H54 (cell line): ENCODE data around the gene PHETA2.
"Not testable (repeated sequence)": the region's sequence is repeated elsewhere in the genome, so short reads cannot be mapped to it uniquely, and the experiment has no call there.

Source experiments
- DNase-seq: peaks from one replicate; pipeline ENCODE4 v3.0.0; 2011; ENCODE audit warnings: low spot score, mixed read lengths; ENCODE audit not compliant: insufficient read length
- FAIRE-seq: peaks from 3 replicates; lab custom pipeline; 2011; peaks lifted over from hg19 to GRCh38; lab: Jason Lieb, UNC
- POLR2A ChIP-seq: IDR thresholded peaks from 2 replicates; pipeline ENCODE4 v1.6.1; 2011; ENCODE audit warnings: low read depth, mild to moderate bottlenecking, low read length

The PHETA2 gene

DNA sequence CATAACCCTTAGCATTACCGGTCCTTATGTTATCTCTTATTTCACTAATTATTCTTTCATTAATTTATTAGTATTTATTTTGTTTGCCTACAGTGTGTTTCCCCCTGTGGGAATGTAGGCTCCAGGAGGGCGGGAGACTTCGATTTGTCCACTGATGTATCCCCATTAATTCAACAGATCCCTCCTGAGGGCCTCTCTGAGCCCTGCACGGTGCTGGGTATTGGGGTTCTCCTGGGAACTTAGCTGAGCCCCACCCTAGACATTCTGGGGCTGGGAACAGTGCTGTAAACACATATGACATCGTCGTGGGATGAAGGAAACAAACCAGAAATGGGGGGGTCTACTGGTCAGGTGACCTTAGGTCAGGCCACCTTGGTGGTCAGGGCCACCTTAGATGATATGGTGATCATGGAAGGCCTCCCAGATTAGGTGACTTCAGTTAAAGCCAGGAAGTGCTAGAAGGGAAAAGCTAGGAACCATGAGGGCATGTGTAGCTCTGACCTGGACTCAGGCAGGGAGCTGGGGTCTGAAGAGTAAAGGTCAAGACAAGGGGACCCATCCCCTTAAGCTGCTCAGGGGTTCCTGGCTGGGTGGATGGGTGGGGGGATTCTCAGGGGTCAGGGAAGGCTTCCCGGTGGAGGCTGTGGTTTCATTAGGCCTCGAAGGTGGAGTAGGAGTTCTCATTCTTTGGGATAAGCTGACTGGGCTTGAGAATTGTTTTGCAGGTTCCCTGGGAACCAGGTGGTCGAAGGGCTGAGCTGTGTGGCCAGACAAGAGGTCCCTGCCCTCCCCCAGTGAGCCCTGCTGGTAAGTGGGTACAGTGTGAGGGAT lies 1.0 kb downstream of the PHETA2 start:
- FAIRE-seq (no peak), DNase-seq (no peak)

DNA sequence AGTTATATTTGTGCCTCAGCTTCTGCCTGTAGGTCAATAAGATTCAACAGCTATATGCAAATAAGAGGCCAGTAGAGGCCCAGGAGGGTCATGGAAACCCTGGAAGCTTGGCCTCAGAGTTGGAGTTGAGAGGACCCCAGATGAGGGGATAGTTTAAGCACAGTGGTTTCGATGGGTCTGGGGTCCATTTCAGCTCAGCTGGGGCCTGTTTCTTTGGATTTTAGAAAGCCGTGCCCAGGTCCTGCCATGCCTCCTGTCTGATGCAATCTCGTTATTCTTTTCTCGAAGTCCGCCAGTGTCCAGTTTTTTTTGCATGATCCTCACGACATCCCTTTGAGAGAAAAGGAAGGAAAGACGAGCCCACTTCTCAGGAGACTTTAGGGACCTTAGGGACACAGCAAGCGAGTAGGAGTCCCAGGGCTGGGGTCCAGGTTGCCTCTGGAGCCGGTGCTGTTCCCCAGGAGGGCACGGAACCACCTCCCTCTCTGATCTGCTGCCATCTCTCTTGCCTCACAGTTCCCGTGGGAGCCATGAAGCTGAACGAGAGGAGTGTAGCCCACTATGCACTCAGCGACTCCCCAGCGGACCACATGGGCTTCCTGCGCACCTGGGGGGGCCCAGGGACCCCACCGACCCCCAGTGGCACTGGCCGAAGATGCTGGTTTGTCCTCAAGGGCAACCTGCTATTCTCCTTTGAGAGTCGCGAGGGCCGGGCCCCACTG lies 2.9 kb downstream of the PHETA2 start:
- TF ChIP-seq POLR2A: no peak
- no peak for DNase-seq
- FAIRE-seq: no peak

More for the DNA sequence above, 1.0 kb downstream of the PHETA2 start:
- no peak for TF ChIP-seq POLR2A

DNA sequence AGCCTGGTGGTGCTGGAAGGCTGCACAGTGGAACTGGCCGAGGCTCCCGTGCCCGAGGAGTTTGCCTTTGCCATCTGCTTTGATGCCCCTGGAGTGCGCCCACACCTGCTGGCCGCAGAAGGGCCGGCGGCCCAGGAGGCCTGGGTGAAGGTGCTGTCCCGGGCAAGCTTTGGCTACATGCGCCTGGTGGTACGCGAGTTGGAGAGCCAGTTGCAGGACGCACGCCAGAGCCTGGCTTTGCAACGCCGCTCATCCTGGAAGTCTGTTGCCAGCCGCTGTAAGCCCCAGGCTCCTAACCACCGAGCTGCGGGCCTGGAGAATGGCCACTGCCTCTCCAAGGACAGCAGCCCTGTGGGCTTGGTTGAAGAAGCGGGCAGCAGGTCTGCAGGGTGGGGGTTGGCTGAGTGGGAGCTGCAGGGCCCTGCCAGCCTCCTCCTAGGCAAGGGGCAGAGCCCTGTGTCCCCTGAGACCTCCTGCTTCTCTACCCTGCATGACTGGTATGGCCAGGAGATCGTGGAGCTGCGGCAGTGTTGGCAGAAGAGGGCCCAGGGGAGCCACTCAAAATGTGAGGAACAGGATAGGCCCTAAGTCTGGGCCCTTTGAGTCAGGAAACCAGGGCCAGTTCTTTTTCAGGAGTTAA lies 3.6 kb downstream of the PHETA2 start:
- DNase-seq (no peak), FAIRE-seq (no peak)
- no peak for TF ChIP-seq POLR2A

DNA sequence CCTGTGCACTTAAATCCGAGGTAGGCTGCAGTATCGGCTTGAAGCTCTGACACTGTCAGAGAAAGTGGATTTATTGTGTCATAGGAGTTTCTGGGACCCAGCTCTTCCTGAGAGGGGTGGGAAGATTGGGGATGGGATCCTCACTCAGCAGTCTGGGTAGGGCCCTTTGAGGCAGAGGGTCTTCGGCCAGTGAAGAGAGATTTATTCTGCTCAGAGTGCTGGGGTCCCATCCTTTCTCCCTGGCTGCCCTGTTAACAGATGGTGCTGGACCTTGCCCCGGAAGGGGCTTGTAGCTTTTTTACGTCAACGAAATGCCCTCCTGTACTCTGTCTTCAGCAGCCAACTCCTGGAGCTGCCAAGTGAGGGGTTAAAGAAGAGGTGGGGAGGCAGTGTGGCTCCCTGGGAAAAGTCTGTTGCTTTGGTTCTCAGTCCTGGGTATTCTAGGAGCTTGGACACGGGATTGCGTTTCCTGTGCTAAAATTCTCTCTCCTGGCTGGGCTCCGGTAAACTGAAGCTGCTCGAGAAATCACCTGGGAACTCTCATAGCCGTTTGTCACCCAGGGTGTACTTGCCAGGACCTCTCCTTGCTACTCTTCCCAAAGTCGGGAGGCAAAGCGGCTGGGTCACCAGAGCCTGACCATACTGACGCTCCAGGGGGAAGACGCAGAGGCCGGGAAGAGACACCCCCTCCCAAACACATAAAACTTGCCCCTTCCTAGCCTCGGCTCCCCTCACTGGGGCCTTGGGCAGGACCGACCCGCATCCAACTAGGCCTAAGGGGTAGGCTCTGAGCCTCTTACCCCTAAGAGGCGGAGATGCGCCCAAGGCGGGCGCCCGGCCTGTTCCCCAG lies 4.6 kb downstream of the PHETA2 start:
- no peak for DNase-seq
- no peak for FAIRE-seq
- no peak for TF ChIP-seq POLR2A

DNA sequence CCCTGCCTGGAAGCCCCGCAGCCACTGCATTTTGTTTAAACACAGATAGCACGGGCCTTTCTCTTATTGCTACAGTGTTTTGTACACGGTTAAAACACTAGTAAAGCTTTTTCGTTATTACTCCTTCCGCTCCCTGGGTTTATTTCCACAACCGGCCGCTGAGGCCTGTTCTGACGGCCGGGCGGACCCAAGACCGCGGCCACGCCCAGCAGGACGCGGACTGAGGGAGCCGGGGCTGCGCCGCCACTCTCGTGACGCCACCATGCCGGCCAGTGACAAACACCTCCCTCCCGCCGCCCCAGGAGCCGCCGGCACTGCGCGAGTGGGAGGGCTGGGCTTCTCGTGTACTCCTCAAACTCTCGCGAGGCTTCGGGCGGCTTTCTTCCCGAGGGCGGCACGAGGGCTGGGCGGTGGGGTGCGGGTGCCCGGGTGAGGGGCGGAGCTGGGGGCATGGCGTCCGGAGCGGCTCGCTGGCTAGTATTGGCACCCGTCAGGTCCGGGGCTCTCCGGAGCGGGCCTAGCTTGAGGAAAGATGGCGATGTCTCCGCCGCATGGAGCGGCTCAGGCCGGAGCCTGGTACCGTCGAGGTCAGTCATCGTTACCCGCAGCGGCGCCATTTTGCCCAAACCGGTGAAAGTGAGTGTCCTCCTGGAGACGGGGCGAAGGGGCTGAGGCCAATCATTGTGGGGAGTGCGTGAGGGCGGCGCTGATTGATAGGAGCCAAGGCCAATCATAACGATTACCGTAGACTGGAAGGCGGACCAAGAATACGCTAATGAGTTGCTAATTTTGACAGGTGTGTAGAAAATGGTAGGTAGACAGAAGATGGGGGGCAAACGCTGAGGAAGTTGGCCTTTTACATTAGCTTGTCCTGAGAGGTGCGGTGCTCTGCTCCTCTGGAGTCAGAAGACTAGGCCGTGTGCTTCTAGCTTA lies 5.5 kb downstream of the PHETA2 start, which contains the start of gene SMDT1:
SMDT1 (plus strand) TSS at position 382 of the 933 bp plus-strand sequence; CDS start at position 451, 69 bp downstream.
- peak; percentile 91 for DNase-seq
- TF ChIP-seq POLR2A: peak; percentile 58; the same call in 1 of the 2 replicates
- FAIRE-seq: no peak

DNA sequence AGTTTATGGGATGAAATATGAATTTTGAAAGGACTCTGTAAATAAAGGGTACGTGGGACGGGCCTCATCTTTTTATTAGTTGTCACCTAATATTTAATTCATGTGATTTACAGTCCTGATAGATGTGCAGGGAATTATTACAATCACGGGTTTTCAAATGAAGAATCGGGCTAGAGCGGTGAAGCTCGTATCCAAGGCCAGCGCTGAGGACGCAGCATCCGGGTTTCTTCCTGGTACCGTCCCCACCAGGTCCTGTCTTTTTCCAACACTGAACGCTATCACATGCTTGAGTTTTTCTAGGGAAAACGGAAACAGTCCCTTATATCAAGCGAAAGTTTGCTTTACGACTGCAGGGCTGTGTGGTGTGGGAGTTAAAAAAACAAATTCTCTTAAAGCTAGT lies 6.2 kb downstream of the PHETA2 start:
- TF ChIP-seq POLR2A: no peak
- FAIRE-seq (no peak), DNase-seq (no peak)

DNA sequence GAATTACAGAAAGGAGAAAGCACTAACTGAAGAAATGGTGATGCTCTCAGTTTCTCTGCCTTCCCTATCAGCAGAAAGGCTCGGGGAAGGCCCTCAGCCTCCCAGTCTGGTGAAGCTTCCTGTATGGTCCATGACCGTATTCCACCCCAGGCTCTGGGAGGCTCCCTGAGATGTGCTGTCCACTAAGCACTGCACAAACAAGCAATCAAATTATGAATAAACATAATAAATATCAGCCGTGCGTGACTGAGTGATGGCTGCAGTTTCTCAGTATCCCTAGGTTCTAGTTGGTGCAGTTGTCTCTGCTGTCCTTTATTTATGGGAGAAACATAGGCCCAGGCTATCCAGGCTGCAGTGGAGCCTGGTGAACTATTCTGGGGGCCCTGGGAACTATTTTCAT lies 9.1 kb downstream of the PHETA2 start:
- no peak for TF ChIP-seq POLR2A
- FAIRE-seq: no peak
- DNase-seq: no peak

GRCh38 chr22:42084874-42085273 lies 10.8 kb downstream of the PHETA2 start:
- FAIRE-seq: no peak
- no peak for DNase-seq
- no peak for TF ChIP-seq POLR2A

- DNase-seq (no peak), FAIRE-seq (no peak)
- TF ChIP-seq POLR2A: no peak
Observed at GRCh38 chr22:42086051-42086450, 12.0 kb downstream of the PHETA2 start.

GRCh38 chr22:42090596-42091454 lies 16.8 kb downstream of the PHETA2 start, which contains the start of gene NDUFA6:
TSS of gene NDUFA6 (minus strand) at chr22:42090772. CDS start at chr22:42090744, 28 bp downstream.
- peak; percentile 43 for FAIRE-seq
- peak; percentile 71 for TF ChIP-seq POLR2A
- peak; percentile 86 for DNase-seq

DNA sequence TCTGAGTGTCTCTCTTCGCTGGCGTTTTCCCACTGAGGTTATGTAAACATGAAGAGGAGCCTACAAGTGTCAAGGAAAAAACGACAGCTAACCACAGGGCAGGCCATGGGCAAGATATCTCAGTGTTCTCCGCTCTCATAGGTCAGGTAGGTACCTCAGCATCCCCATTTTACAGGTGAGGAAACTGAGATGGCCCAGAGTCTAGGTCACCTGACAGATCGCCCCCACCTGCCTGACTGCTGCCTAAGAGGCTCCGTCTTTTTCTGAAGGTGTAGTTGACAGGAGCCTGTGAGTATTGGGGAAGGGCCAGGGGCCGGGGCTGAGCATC lies 17.4 kb downstream of the PHETA2 start:
- FAIRE-seq (no peak), DNase-seq (no peak)
- no peak for TF ChIP-seq POLR2A

DNA sequence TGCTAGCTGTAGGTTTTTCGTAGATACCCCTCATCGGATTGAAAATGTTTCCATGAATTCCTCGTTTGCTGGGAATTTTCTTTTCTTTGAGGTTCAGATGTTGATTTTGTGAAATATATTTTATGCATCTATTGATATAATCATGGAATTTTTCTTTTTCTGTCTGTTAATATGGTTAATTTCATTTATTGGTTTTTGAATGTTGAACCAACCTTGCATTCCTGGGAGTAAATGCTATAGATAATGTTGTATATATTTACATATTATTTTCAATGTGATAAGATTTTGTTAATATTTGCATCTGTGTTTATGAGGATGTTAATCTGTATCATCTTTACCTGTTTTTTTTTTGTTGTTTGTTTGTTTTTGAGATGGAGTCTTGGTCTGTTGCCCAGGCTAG lies 27.2 kb downstream of the PHETA2 start:
- no peak for DNase-seq
- no peak for TF ChIP-seq POLR2A
- no peak for FAIRE-seq

DNA sequence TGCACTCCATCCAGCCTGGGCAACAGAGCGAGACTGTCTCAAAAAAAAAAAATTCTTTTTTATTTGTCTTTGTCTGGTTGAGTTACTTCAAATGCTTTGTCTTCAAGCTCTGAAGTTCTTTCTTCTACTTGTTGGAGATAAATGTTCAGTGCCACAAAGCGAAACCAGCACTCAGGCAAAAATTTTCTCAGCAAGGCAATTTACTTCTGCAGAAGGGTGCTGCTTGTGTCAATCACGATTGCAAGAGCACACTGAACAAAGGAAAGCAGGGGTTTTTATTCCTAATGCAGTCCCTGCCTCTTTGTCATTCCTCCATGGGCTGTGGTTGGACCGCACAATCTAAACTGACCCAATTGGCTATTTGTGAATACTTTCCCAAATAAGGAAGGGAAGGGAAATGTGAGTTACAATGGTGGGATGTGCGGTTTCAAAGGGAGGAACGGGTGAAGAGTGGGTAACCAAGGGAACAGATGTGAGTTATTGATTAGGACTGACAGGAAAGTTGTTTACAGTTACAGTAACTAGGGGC lies 30.3 kb downstream of the PHETA2 start:
- not testable (repeated sequence) for FAIRE-seq, DNase-seq
